HG02870 (cell line): ENCODE data around the gene COL18A1.

Experiments used
- ATAC-seq: cut with Tn5 transposase; IDR thresholded peaks from one replicate; pipeline ENCODE4 v1.9.1; 2021; ENCODE audit warnings: mild to moderate bottlenecking, moderate library complexity; ENCODE audit not compliant: unreplicated experiment

COL18A1 gene

DNA sequence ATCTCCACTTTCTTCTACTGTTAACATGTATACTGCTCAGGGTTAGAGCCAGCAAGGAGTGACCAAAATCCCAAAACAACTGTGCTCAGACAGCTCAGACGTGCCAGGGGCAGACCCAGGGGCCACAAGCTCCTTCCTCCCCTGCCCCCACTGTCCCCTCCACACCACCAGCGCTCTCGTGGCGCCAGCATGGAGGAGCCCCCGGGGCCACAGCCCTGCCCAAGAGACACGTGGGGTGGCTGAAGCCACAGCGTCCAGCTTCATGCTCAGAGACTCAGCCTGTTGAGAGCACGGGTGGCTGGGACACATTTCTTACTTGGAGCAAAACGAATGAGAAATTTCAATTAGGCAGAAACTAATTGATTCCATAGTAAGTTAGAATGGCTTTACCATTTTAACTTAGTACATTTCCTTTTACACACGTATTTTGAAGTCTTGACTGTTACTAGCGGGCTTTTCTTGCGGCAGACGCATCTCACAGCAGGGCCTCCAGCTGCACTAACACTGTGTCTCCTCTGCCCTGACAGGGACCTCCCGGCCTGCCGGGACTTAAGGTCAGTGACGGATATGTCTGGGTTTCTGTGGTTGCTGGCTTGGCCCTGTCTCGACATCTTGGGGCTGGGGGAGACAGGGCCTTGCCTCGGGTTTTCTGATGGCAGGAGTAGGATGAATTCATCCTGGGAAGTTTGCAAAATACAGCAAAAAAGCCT lies 83.1 kb downstream of the COL18A1 start:
- ATAC-seq, result no peak

GRCh38 chr21:45488931-45489721 lies 84.2 kb downstream of the COL18A1 start:
- no peak for ATAC-seq

GRCh38 chr21:45489722-45489982 lies 84.7 kb downstream of the COL18A1 start:
- ATAC-seq, result no peak

DNA sequence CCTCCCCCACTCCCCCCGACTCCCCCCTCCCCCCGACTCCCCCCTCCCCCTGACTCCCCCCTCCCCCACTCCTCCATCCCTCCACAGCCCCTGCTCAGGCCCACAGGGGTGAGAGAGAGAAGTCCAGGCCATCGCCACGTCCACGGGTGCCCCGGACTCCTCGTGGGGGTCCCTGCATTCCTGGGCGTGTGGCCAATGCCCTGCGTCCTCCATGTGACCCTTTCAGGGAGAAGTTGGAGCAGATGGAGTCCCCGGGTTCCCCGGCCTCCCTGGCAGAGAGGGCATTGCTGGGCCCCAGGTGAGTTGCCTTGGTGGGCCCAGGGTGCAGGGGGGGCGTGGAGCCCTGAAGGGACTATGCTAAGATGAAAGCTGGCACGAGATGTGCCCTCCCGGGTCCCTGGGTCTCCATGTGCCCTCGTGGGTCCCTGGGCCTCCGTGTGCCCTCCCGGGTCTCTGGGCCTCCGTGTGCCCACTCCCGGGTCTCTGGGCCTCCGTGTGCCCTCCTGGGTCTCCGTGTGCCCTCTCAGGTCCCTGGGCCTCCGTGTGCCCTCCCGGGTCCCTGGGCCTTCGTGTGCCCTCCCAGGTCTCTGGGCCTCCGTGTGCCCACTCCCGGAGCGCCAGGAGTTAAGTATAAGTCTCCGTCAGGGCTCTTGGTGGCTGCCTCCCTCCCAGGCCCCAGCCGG lies 85.2 kb downstream of the COL18A1 start:
- ATAC-seq, result no peak

DNA sequence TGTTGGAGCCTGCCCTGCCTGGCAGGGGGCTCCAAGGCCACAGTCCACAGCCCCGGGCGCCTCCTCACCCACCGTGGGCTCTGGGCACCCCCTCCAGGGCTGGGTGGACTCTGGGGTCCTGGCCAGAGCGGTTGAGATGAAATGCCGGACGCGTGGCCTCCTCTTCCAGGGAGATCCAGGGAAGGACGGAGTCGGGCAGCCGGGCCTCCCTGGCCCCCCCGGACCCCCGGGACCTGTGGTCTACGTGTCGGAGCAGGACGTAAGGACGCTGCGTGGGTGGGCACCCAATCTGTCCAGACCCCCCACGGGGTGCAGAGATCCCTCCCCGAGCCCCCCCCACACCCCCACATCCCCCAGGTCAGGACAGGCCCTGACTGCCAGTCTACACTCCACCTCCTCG lies 86.1 kb downstream of the COL18A1 start:
- no peak for ATAC-seq

DNA sequence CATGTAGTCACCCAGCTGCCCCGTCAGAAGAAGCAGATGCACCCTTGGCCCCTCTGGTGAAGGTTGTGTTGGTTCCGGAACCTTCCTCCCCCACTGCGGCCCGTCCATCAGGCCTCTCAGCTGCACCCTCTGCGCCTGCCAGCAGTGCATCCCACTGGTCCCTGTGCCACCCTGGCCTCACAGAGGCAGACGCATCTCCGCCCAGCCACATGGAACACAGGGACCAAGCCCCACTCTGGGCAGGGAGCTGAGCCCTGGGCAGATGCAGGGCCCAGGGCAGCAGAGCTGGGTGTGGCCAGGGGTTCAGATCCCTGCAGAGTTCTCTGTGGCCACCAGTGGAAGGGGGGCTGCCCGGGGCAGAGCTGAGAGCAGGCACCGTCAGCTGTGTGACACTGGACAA lies 86.7 kb downstream of the COL18A1 start:
- ATAC-seq, result no peak

DNA sequence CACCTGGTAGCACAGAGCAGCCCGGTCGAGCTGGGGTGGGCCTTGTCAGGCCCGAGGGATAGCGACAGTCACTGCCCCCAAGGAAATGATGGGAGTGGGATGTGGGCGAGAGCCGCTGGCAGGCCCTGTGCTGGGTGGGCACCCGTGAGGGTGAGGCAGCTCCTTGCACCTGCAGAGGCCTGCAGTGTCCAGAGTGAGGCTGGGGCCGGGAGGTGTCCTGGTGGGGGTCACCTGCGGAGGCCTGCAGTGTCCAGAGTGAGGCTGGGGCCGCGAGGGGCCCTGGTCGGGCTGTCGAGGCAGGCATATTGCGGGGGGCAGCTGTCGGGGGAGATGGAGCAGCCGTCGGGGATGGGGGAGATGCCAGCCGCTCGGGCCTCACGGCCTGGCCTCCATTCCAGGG lies 87.8 kb downstream of the COL18A1 start:
- no peak for ATAC-seq

GRCh38 chr21:45493401-45494001 lies 88.5 kb downstream of the COL18A1 start:
- no peak for ATAC-seq

DNA sequence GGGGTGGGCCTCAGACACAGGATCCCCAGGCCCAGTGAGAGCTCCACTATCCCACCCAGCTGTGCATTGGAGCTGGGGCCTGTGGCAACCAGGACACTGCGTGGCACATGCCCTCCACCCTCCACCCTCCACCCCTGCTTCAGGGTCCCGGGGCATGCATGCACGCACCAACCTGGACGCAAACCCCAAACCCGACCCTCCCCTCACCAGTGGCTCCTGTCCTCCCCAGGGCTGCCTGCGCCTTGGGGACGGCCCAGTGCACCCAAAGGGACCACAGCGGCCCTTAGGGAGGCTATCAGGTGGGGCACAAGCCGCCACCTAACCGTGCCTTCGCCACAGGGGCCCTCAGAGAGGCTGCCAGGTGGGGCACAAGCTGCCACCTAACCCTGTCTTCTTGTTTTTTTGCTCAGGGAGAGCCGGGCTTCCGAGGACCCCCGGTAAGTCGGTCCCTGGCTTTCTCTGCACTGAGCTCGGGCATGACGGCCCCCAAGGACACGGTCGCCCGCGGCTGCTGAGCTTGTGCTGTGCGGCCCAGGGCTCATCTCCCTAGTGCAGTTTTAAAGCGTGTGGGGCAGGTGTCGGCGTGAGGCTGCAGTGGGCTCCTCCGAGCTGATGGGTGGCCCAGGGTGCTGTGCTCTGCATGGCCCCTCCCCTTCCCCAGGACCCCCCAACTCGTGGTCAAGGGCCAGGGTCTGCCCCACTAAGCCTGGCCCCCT lies 89.3 kb downstream of the COL18A1 start:
- no peak for ATAC-seq

- no peak for ATAC-seq
These were observed 90.1 kb downstream of the COL18A1 start for GRCh38 chr21:45494851-45495680.

DNA sequence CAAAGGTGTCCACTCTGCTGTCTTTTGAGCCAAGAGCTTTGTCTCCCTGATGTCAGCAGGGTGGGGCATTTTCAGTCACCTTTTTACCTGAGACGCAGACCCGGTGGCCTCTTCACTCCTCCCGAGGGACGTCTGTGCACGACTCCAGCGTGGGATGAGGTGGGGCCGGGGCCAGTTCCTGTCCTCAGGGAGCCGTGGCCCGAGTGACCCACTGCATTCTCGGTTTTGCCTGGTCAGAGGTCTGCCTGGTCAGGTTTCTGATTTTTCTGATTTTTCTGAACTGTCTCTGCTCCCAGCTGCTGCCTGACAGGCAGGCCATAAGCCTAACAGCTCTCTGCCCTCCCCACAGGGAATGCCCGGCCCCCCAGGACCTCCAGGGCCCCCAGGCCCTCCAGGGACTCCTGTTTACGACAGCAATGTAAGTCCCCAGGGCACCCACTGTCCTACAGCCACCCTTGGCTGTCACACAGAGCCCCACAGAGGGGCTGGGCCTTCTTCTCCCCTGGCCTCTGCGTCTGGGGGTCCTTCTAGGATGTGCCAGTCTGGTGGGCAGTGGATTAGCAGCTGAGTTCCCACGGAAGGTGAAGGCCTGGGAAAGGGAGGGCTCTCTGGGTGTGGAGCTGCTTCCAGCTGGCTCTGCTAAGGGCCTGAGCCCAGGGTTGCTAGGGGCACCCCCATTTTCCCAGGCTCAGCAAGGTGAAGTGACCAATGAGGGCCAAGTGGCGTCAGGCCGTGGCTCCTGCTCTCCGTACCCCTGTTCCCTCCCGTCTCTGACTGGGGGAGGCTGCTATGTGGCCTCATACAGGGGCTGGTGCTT lies 91.4 kb downstream of the COL18A1 start:
- ATAC-seq, result no peak

DNA sequence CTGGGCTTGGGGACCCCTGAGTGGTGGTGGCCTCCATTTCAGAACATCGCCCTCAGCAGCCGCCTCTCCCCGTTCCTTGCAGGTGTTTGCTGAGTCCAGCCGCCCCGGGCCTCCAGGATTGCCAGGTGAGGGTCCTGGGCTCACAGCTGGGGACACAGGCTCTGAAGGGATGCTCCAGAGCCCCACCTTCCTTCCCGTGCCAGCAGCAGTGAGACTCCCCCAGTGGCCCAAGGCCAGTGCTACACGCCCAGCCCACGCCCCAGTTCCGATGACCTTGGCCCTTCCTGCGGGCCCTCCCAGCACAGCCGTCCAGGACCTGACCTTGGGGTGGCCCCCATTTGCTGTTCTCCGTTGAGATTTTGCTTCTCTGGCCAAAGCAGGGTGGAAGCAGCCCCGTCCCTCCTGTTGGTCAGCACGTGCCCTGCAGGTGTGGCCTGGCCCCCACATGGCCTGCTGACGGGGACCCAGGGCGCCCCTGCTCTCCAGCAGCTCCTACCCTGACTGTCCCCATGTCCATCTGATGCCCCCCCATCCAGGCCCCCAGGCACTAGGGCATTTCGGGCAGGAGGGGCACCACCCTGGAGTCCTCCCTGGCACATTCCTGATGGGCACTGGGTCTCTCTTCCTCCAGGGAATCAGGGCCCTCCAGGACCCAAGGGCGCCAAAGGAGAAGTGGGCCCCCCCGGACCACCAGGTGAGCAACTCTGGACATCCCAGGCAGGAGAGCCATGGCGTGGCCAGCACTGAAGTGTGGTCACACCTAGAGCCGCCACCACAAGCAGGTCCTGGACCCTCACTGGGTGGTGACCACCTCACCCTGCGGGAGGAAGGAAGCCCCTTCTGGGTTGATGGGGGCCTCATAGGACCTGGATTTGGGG lies 92.2 kb downstream of the COL18A1 start:
- ATAC-seq, result no peak

GRCh38 chr21:45497846-45498645 lies 93.1 kb downstream of the COL18A1 start:
- ATAC-seq, result no peak

DNA sequence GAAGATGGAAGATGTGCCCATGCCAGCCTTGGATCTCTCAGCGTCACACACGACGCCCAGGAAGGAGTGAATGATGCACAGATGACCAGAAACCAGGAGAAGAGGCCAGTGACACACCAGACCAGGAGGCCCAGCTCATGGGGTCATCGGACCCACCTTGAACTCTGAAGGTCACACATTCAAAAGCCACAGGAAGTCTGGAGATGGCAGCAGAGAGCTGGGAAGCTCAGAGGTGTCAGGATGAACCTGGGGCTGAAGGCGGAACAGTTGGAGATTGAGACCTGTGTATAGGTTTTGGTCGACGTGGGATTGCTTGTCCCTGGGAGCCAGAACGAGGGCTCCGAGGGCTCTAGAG lies 93.7 kb downstream of the COL18A1 start:
- ATAC-seq, result no peak

DNA sequence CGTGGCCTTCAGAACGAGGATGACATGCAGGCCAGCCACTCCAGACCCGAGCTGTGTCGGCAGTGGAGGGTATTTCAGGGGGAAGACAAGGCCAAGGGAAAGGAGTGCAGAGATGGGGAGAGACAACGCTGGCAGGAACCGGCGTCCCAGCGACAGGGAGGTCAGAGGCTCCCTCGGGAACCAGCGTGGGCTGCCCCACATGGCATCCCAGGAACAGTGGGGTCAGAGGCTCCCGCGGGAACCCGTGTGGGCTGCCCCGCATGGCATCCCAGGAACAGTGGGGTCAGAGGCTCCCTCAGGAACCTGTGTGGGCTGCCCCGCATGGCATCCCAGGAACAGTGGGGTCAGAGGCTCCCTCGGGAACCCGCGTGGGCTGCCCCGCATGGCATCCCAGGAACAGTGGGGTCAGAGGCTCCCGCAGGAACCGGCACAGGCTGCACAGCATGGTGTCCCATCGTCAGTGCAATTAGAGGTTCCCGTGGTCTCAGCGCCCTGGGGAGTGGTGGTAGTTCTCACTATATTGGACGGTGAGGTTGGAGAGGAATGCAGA lies 94.3 kb downstream of the COL18A1 start:
- no peak for ATAC-seq

- ATAC-seq, result no peak
These were observed 95.1 kb downstream of the COL18A1 start for GRCh38 chr21:45499970-45500577.
